ENCODE results near the gene SLIT3.

The SLIT3 gene

GRCh38 chr5:169095976-169096375 lies 205.0 kb downstream of the SLIT3 start:
- H3K9me3 ChIP-seq (ENCODE audit: control insufficient read depth, insufficient read depth, low read depth, low read length): peaks cover under 1% of the 10 kb centered on the region; the same call in 1 of the 2 replicates
- no peak overlapping the region for H3K4me3 ChIP-seq (ENCODE audit: low read depth, low read length)
- no peaks in the 10 kb centered on the region for H3K36me3 ChIP-seq (ENCODE audit: control insufficient read depth, insufficient read depth, low read length)
- no peak overlapping the region for H3K27ac ChIP-seq (ENCODE audit: low read depth, low read length)
- no peaks in the 10 kb centered on the region for H3K27me3 ChIP-seq (ENCODE audit: control insufficient read depth, insufficient read depth, low read length)
- H3K4me1 ChIP-seq (ENCODE audit: control insufficient read depth, insufficient read depth, low read length): peaks cover 26% of the 10 kb centered on the region
- no peak overlapping the region for H3K9ac ChIP-seq (ENCODE audit: low read length)

DNA sequence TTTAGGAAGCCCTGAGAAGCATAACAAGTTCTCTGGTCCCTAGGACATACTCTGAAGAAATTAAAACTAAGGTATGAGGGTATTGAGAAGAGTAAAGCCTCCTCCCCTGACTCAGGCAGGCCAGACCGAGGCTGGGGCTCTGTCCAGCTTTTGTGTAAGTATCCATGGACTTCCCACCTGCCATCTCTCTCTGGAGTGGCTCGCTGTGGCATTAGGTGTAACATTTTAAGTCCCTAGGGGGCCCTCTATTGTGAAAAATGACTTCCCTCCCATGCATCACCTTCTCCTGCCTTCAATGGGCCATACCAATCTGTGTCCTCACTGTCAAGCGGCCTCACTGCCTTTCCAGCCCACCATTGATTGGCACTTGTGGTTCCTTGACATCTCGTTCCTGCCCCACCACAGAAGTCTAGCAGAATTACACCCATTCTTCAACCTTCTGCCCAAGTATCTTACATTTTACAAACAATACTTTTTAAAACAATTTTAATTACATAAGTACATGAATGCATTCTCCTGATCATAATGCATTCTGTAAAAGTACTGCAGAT lies 205.5 kb downstream of the SLIT3 start:
- Histone ChIP-seq H3K4me3 (ENCODE audit: low read depth, low read length) (no peak overlapping the region), H3K9ac (ENCODE audit: low read length) (no peak overlapping the region), H3K9me3 (ENCODE audit: control insufficient read depth, insufficient read depth, low read depth, low read length) (peaks cover 5% of the 10 kb centered on the region; the same call in 1 of the 2 replicates), H3K27me3 (ENCODE audit: control insufficient read depth, insufficient read depth, low read length) (no peaks in the 10 kb centered on the region), H3K4me1 (ENCODE audit: control insufficient read depth, insufficient read depth, low read length) (peaks cover 22% of the 10 kb centered on the region), H3K36me3 (ENCODE audit: control insufficient read depth, insufficient read depth, low read length) (no peaks in the 10 kb centered on the region), H3K27ac (ENCODE audit: low read depth, low read length) (no peak overlapping the region)

DNA sequence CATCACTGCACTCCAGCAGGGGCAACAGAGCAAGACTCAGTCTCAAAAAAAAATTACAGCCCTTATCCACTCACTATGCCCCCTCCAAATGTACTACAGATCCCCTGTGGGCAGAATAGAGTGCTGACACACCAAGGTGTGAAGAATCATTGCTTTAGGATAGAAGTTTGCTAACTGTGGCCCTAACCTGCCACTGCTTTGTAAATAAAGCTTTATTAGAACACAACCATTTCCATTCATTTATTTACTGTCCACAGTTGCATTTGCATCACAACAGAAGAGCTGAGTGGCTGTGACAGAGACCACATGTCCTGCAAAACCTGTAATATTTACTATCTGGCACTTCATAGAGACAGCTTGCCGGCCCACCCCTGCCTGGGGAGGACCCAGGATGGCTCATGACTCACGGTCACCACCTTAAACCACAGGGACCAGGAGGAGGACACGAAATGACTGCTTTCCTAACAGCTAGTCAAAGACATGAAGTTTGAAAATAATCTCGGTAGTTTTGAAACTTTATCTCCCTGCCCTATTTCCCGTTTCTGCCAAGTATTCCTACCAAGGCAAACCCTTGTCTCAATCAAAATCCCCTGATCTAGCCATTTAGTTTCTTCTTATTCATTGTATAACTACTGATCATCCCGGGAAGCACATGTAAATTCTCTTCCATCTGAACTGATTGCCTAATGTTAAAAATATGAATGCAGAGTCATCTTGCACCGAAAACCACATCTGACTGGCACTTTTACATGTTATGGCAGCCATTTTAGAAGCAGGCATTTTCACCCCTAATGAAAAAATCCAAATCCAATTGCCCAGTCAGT lies 206.1 kb downstream of the SLIT3 start:
- no peak overlapping the region for H3K27ac ChIP-seq (ENCODE audit: low read depth, low read length)
- H3K4me3 ChIP-seq (ENCODE audit: low read depth, low read length): no peak overlapping the region

DNA sequence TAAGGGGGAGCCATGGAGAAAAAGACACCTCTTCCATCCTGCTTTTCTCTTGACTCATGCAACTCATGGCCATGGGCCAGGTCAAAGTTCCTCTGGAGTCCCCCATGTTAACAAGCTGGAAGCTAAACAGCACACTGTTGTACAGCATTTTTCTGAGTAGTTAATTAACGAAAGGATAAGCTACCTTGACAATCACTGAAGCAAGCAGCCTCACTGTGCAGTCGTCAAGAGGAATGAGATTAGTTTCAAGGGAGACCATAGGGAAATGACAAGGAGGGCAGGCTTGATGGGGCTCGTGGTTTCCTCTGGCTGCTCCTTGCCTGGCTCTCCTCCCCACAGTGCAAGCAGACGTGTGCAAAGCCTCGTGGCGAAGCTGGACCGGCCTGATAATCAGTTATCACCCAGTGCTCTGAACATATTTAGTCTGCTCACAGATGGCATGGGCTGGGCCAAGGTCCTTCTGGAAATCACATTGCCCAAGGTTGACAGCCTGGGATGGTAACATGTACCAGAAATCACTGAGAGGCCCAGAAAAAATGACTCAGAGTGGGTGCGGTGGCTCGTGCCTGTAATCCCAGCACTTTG lies 209.5 kb downstream of the SLIT3 start:
- no peak overlapping the region for H3K4me3 ChIP-seq (ENCODE audit: low read depth, low read length)
- H3K4me1 ChIP-seq (ENCODE audit: control insufficient read depth, insufficient read depth, low read length): peaks cover 25% of the 10 kb centered on the region
- no peaks in the 10 kb centered on the region for H3K27me3 ChIP-seq (ENCODE audit: control insufficient read depth, insufficient read depth, low read length)
- no peaks in the 10 kb centered on the region for H3K36me3 ChIP-seq (ENCODE audit: control insufficient read depth, insufficient read depth, low read length)
- peaks cover 9% of the 10 kb centered on the region for H3K9me3 ChIP-seq (ENCODE audit: control insufficient read depth, insufficient read depth, low read depth, low read length)
- no peak overlapping the region for H3K9ac ChIP-seq (ENCODE audit: low read length)
- no peak overlapping the region for H3K27ac ChIP-seq (ENCODE audit: low read depth, low read length)

More for the DNA sequence above, 206.1 kb downstream of the SLIT3 start:
- H3K4me1 ChIP-seq (ENCODE audit: control insufficient read depth, insufficient read depth, low read length): peaks cover 15% of the 10 kb centered on the region; the same call in 1 of the 2 replicates
- no peak overlapping the region for H3K9ac ChIP-seq (ENCODE audit: low read length)
- H3K36me3 ChIP-seq (ENCODE audit: control insufficient read depth, insufficient read depth, low read length): no peaks in the 10 kb centered on the region
- H3K9me3 ChIP-seq (ENCODE audit: control insufficient read depth, insufficient read depth, low read depth, low read length): peaks cover 9% of the 10 kb centered on the region
- H3K27me3 ChIP-seq (ENCODE audit: control insufficient read depth, insufficient read depth, low read length): no peaks in the 10 kb centered on the region

DNA sequence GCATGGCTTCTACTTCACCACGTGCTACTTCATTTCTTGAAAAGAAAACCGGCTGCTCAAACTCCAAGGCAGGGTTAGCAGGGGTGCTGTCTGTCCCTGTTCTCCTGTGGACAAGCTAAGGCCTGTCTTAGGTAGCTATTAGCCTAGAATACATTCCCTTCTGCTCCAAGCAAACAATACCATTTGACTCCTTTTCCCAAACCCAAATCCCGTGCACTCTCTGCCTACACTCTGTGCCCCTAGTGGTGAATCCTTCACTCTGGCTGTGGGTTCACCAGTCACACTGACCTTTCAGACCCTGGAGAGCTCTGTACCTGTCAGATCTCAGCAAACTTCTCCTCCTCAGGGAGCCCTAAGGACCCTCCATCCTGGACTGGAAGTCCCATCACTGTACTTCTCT lies 211.6 kb downstream of the SLIT3 start:
- peaks cover 36% of the 10 kb centered on the region for H3K4me1 ChIP-seq (ENCODE audit: control insufficient read depth, insufficient read depth, low read length)
- H3K4me3 ChIP-seq (ENCODE audit: low read depth, low read length): no peak overlapping the region
- peaks cover 9% of the 10 kb centered on the region for H3K9me3 ChIP-seq (ENCODE audit: control insufficient read depth, insufficient read depth, low read depth, low read length)
- no peaks in the 10 kb centered on the region for H3K36me3 ChIP-seq (ENCODE audit: control insufficient read depth, insufficient read depth, low read length)
- H3K27ac ChIP-seq (ENCODE audit: low read depth, low read length): no peak overlapping the region
- H3K27me3 ChIP-seq (ENCODE audit: control insufficient read depth, insufficient read depth, low read length): no peaks in the 10 kb centered on the region
- no peak overlapping the region for H3K9ac ChIP-seq (ENCODE audit: low read length)

- Histone ChIP-seq H3K36me3 (ENCODE audit: control insufficient read depth, insufficient read depth, low read length) (no peaks in the 10 kb centered on the region), H3K4me1 (ENCODE audit: control insufficient read depth, insufficient read depth, low read length) (peaks cover 45% of the 10 kb centered on the region), H3K27ac (ENCODE audit: low read depth, low read length) (no peak overlapping the region), H3K27me3 (ENCODE audit: control insufficient read depth, insufficient read depth, low read length) (no peaks in the 10 kb centered on the region), H3K9ac (ENCODE audit: low read length) (no peak overlapping the region), H3K9me3 (ENCODE audit: control insufficient read depth, insufficient read depth, low read depth, low read length) (peaks cover 9% of the 10 kb centered on the region), H3K4me3 (ENCODE audit: low read depth, low read length) (0 out of 2 replicates have a peak overlapping the region, but pooled peaks have one; percentile 3)
Observed at GRCh38 chr5:169088028-169088725, 212.8 kb downstream of the SLIT3 start.

- H3K27ac ChIP-seq (ENCODE audit: low read depth, low read length): no peak overlapping the region
- H3K9ac ChIP-seq (ENCODE audit: low read length): no peak overlapping the region
- no peaks in the 10 kb centered on the region for H3K36me3 ChIP-seq (ENCODE audit: control insufficient read depth, insufficient read depth, low read length)
- H3K4me1 ChIP-seq (ENCODE audit: control insufficient read depth, insufficient read depth, low read length): peaks cover 59% of the 10 kb centered on the region
- peaks cover 5% of the 10 kb centered on the region for H3K9me3 ChIP-seq (ENCODE audit: control insufficient read depth, insufficient read depth, low read depth, low read length)
- H3K27me3 ChIP-seq (ENCODE audit: control insufficient read depth, insufficient read depth, low read length): no peaks in the 10 kb centered on the region
- H3K4me3 ChIP-seq (ENCODE audit: low read depth, low read length): no peak overlapping the region
Observed at GRCh38 chr5:169085636-169086035, 215.3 kb downstream of the SLIT3 start.

DNA sequence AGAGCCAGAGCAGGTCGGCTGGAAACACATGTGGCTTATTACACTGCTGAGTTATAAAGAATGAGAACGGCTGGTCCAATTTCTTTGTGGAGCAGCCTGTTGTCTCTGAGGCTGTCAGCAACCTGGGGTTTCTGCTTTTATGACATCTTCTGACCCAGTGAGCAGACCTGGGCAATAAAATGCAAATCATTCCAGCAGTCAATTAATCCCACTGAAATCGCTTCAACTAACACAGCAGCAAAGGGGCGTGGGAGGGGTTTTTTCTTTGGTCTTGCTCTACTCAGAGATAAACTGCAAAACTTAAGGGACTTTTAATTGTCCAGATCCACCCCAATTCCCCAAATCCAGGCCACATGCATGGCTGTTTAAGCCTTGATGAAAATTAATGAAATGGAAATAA lies 215.7 kb downstream of the SLIT3 start:
- H3K9ac ChIP-seq (ENCODE audit: low read length): no peak overlapping the region
- peaks cover under 1% of the 10 kb centered on the region; the same call in 1 of the 2 replicates for H3K9me3 ChIP-seq (ENCODE audit: control insufficient read depth, insufficient read depth, low read depth, low read length)
- no peaks in the 10 kb centered on the region for H3K27me3 ChIP-seq (ENCODE audit: control insufficient read depth, insufficient read depth, low read length)
- H3K4me3 ChIP-seq (ENCODE audit: low read depth, low read length): no peak overlapping the region
- H3K27ac ChIP-seq (ENCODE audit: low read depth, low read length): no peak overlapping the region
- H3K4me1 ChIP-seq (ENCODE audit: control insufficient read depth, insufficient read depth, low read length): peaks cover 63% of the 10 kb centered on the region
- no peaks in the 10 kb centered on the region for H3K36me3 ChIP-seq (ENCODE audit: control insufficient read depth, insufficient read depth, low read length)

DNA sequence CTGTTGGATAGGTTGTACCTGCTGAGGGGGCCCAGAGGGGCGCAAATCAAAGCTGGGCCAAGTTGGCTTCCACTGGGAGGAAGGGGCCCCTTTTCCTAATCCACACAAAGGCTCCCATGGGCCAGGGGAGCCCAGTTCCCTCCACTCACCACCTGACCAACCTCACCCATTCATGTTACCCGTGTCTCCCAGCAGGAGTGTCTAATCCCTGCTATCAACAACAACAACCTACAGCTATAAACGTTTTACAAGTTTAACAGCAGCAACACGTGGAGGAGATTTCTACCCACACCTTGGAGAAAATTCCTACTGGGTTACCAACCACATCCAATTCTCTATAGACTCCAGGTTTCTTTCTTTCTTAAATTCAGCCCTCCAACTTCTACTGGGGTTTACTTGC lies 216.2 kb downstream of the SLIT3 start:
- Histone ChIP-seq H3K4me1 (ENCODE audit: control insufficient read depth, insufficient read depth, low read length) (peaks cover 65% of the 10 kb centered on the region), H3K36me3 (ENCODE audit: control insufficient read depth, insufficient read depth, low read length) (no peaks in the 10 kb centered on the region), H3K4me3 (ENCODE audit: low read depth, low read length) (no peak overlapping the region), H3K27me3 (ENCODE audit: control insufficient read depth, insufficient read depth, low read length) (no peaks in the 10 kb centered on the region), H3K9ac (ENCODE audit: low read length) (no peak overlapping the region), H3K9me3 (ENCODE audit: control insufficient read depth, insufficient read depth, low read depth, low read length) (no peaks in the 10 kb centered on the region), H3K27ac (ENCODE audit: low read depth, low read length) (no peak overlapping the region)

DNA sequence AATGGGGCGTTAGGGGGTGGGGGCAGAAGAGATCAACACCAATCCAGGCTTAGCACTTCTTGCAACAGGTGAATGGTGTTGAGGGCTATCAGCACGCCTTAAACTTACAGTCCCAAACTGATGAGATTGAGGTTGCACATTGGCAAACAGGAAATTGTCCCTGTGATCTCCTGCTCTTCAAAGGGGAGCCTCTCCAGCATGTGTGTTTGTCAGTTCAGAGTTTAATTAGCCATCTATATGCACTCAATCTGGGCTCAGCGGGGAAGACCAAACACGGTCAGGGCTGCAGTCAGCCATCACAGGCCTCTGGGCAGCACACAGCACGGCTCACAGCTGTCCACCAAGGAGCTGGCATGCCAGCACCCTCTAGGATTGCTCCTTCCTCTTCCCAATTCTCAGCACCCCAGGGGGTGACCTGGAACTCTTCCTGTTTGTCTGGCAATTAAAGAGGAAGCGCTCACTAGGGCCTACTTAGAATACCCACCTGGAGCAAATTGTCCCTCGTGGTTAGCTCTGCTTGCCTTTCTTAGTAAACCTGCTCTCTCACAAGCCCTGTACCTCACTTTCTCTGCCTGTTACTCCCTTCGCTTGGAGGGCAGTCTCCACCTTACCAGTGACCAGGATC lies 217.4 kb downstream of the SLIT3 start:
- Histone ChIP-seq H3K4me3 (ENCODE audit: low read depth, low read length) (no peak overlapping the region), H3K36me3 (ENCODE audit: control insufficient read depth, insufficient read depth, low read length) (no peaks in the 10 kb centered on the region), H3K27ac (ENCODE audit: low read depth, low read length) (no peak overlapping the region), H3K4me1 (ENCODE audit: control insufficient read depth, insufficient read depth, low read length) (peaks cover 65% of the 10 kb centered on the region), H3K27me3 (ENCODE audit: control insufficient read depth, insufficient read depth, low read length) (no peaks in the 10 kb centered on the region), H3K9ac (ENCODE audit: low read length) (no peak overlapping the region), H3K9me3 (ENCODE audit: control insufficient read depth, insufficient read depth, low read depth, low read length) (no peaks in the 10 kb centered on the region)

Measured in HUES6 (cell line).